ENCODE measurements around the gene PHACTR2. TPM values are rescaled to one million over a fixed set of nuclear protein-coding genes. Genes with fewer than 3 reads are reported as not detected.

Gene PHACTR2
- total RNA-seq, 8 experiments from 2014 or later, result 1.5 to 38.0 (median 10.3) TPM

DNA sequence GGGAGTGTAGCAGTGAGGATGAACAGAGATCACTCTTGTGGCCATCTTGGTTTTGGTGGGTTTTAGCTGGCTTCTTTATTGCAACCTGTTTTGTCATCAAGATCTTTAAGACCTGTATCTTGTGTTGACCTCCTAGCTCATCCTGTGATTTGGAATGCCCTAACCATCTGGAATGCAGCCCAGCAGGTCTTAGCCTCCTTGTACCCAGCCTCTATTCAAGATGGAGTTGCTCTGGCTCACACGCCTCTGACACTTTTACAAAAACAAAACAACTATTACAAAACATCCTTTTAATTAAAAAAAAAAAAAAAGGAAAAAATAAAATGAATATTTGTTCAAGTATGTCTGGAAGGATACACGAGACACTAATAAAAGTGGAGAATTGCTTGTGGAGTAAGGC, 62.4 kb downstream of the PHACTR2 start:
- 86 to 100% (median 94%) methylated on average over 1 to 2 of the region's 2 CpGs; no CpG with 5 or more reads in 1 of the 10 experiments for WGBS, 10 experiments
- Histone ChIP-seq H3K27ac (no peak overlapping the region), H3K4me1 (replicated peaks in 1 of 2) (peaks cover 12 to 19% of the 10 kb centered on the region in 2 donors), H3K4me3 (no peak overlapping the region)
- in situ Hi-C loops (cut with MboI; ENCODE audit: low pct_unique_long_range_greater_than_20kb in 2 of 9, low sequenced_read_pairs in 9 of 9, unreplicated experiment in 9 of 9), result no loop called here
- ATAC-seq (replicated peaks in 6 of 8), result no peak

- in situ Hi-C loops (cut with MboI; ENCODE audit: low pct_unique_long_range_greater_than_20kb in 2 of 9, low sequenced_read_pairs in 9 of 9, unreplicated experiment in 9 of 9), result no loop called here
- H3K27ac ChIP-seq, result no peak overlapping the region
- no peak overlapping the region for H3K4me3 ChIP-seq
- WGBS, 10 experiments, result 0 to 100% (median 100%) methylated on average over 1 to 3 of the region's 3 CpGs; no CpG with 5 or more reads in 1 of the 10 experiments
- no peak for ATAC-seq (replicated peaks in 6 of 8)
- peaks cover 20 to 30% of the 10 kb centered on the region in 2 donors for H3K4me1 ChIP-seq (replicated peaks in 1 of 2)
These were observed 63.7 kb downstream of the PHACTR2 start for GRCh38 chr6:143741480-143741879.

DNA sequence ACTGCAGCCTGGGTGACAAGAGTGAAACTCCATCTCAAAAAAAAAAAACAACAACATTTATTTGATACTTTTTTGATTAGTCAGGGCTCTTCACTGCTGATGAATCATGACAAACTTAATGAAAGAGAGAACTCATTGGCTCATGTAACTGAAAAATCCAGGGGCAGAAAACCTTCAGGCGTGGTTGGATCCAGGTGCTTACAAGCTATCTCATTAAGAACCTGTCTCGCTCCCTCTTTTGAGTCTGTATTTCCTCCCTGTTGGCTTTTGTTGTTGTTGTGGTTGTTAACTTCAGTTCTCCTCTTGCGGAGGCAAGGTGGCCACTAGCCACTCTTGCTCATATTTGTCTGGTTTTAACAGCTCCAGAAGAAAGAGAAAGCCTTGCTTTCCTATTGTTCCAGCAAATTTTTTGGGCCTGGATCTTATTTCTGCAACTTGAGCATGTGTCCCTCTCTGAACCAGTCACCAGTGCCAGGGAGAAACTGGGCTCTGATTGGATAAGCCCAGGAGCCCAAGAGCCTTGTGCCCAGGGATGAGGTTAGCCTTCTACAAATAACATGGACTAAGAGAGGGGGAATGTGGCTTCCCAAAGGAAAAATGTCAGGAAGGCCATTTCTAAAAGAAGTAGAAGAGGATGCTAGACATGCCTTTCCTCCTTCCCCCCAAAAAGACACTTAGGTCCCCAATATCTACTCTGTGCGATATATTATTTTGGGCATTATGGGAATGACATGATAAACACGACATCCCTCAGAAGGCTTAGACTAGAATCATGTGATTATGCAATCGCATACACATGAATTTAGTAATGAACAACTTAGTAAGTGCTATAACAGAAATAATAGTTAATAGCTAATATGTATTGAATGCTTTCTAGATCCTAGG, 64.5 kb downstream of the PHACTR2 start:
- in situ Hi-C loops (cut with MboI; ENCODE audit: low pct_unique_long_range_greater_than_20kb in 2 of 9, low sequenced_read_pairs in 9 of 9, unreplicated experiment in 9 of 9), result no loop called here
- no peak for ATAC-seq (replicated peaks in 6 of 8)
- 40 to 100% (median 96%) methylated on average over 2 to 6 of the region's 6 CpGs; no CpG with 5 or more reads in 1 of the 10 experiments for WGBS, 10 experiments
- Histone ChIP-seq H3K4me3 (no peak overlapping the region), H3K4me1 (replicated peaks in 1 of 2) (peaks cover 20 to 34% of the 10 kb centered on the region in 2 donors), H3K27ac (no peak overlapping the region)

DNA sequence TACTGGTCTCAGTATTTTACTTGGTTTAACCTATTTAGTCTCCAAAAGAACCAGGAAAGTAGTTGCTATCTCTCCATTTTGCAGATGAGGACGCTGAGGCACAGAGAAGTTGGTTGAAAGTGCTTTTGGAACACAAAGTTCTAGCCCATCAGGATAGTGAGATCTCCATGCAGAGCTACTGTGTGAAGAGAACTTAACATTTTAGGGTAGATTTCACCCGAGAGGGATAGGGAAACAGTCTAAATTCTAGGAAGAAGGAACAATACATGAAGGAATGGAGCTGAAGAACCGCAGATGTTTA, 65.1 kb downstream of the PHACTR2 start:
- in situ Hi-C loops (cut with MboI; ENCODE audit: low pct_unique_long_range_greater_than_20kb in 2 of 9, low sequenced_read_pairs in 9 of 9, unreplicated experiment in 9 of 9), result no loop called here
- 0 to 100% (median 79%) methylated on average over 1 to 3 of the region's 3 CpGs for WGBS, 10 experiments
- ATAC-seq (replicated peaks in 6 of 8), result no peak
- Histone ChIP-seq H3K4me1 (replicated peaks in 1 of 2) (peaks cover 20 to 34% of the 10 kb centered on the region in 2 donors), H3K4me3 (no peak overlapping the region), H3K27ac (no peak overlapping the region)

GRCh38 chr6:143743301-143744166, 65.8 kb downstream of the PHACTR2 start:
- 14 to 93% (median 66%) methylated on average over 3 to 12 of the region's 12 CpGs; no CpG with 5 or more reads in 1 of the 10 experiments for WGBS, 10 experiments
- in situ Hi-C loops (cut with MboI; ENCODE audit: low pct_unique_long_range_greater_than_20kb in 2 of 9, low sequenced_read_pairs in 9 of 9, unreplicated experiment in 9 of 9), result no loop called here
- Histone ChIP-seq H3K4me1 (replicated peaks in 1 of 2) (peaks cover 20 to 34% of the 10 kb centered on the region in 2 donors), H3K27ac (no peak overlapping the region), H3K4me3 (no peak overlapping the region)
- ATAC-seq (replicated peaks in 6 of 8), result peak in 7 of 8 experiments; percentile 8 to 63 (median 33)

- WGBS, 10 experiments, result 33 to 100% (median 71%) methylated on average over 1 to 7 of the region's 8 CpGs; no CpG with 5 or more reads in 1 of the 10 experiments
- Histone ChIP-seq H3K27ac (no peak overlapping the region), H3K4me3 (no peak overlapping the region), H3K4me1 (replicated peaks in 1 of 2) (peaks cover 20 to 34% of the 10 kb centered on the region in 2 donors)
- in situ Hi-C loops (cut with MboI; ENCODE audit: low pct_unique_long_range_greater_than_20kb in 2 of 9, low sequenced_read_pairs in 9 of 9, unreplicated experiment in 9 of 9), result no loop called here
- ATAC-seq (replicated peaks in 6 of 8), result peak in 3 of 8 experiments; percentile 2 to 50 (median 5)
These were observed 66.9 kb downstream of the PHACTR2 start for GRCh38 chr6:143744551-143745165.

DNA sequence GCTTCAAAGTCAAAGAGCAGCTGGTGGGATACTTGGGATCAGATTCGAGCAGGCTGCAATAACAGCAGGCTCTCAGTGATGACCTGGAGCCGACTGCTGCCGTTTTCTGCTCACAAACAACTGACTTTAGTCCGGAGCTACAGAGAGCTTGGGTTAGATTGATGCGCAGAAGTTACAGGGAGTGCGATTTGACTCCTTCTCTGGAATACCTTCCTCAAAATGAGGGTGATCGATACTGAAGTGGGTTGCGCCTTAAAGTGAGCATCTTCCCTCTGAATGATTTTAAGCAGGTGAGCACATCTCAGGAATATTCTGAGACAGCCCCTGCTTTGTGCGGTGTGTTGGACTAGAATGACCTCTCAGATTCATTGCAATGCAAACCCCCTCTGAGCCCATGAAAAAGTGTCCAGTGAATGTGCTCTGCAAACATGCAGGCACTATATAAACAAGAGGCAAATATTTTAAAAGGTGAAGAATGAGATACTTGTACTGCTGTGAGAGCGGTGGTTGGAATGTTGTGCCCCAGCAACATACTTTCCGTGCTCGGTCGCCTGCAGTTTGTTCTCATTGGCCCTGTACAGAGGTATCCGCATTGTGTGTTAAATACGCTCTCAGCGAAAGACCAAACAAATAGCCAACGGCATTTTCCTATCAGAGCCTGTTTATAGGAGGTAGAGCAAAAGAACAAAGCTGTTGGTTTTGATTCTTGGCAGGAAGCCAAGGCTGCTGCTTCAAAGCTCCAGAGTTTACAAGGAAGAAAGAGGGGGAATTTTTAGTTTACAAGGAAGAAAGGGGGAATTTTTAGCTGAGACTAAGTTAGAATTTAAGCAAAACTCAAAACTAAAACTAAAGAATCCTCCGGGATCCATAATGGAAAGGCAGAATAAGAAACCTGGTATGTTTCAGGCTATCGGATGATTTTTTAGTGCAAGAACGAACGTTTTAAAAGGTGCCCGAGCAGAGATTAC, 67.7 kb downstream of the PHACTR2 start:
- peaks cover 20 to 34% of the 10 kb centered on the region in 2 donors for H3K4me1 ChIP-seq (replicated peaks in 1 of 2)
- peak in 6 of 8 experiments; percentile 22 to 89 (median 82) for ATAC-seq (replicated peaks in 6 of 8)
- peak overlapping the region in 3 of 5 donors; percentile 1 to 16 (median 8) for H3K4me3 ChIP-seq
- H3K27ac ChIP-seq, result no peak overlapping the region
- in situ Hi-C loops (cut with MboI; ENCODE audit: low pct_unique_long_range_greater_than_20kb in 2 of 9, low sequenced_read_pairs in 9 of 9, unreplicated experiment in 9 of 9), result no loop called here
- 12 to 79% (median 31%) methylated on average over 1 to 16 of the region's 22 CpGs for WGBS, 10 experiments

DNA sequence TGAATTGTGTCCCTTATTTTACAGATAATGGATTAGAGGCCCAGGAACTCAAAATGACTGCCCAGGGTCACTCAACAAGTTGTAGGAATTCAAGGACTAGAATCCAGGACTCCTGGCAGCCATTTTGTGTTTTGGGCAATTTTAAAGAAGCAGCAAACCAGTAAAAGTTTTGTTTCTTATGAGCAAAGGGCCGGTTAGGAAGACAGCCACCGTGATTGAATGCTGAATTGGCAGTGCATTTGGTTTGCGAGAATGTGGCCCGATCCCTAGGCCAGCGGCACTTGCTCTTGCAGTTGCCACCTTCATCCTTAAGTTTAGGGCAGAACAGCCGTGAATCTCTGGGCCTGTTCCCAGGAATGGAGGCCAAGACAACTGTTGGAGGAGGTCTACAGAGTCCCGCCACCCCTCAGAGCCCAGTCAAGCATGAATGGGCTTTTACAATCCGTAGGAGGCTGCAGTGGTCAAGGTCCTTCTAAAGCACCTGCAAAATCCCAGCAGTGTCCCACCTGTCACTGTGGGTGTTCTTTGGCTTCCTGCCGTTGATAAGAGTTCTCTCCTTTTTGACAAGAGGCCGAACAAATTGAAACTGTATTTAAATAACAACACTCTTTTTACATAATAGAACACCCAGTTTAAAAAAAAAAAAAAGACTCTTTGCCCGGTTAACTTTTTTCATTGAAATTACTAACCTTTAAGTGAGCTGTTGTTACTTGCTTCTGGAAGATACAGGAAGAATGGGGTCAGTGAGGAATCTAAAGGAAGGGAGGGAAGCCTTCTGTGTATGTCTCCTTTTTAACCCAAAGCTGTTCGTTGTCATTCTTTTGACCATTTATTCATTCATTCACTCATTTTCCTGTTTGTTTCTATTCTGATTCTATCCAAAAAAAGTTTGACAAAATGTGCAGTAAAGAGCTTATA, 68.7 kb downstream of the PHACTR2 start:
- Histone ChIP-seq H3K4me1 (replicated peaks in 1 of 2) (peaks cover 26 to 42% of the 10 kb centered on the region in 2 donors), H3K27ac (no peak overlapping the region), H3K4me3 (no peak overlapping the region)
- WGBS, 10 experiments, result 13 to 95% (median 48%) methylated on average over 2 to 11 of the region's 12 CpGs
- ATAC-seq (replicated peaks in 6 of 8), result no peak
- in situ Hi-C loops (cut with MboI; ENCODE audit: low pct_unique_long_range_greater_than_20kb in 2 of 9, low sequenced_read_pairs in 9 of 9, unreplicated experiment in 9 of 9), result no loop called here

DNA sequence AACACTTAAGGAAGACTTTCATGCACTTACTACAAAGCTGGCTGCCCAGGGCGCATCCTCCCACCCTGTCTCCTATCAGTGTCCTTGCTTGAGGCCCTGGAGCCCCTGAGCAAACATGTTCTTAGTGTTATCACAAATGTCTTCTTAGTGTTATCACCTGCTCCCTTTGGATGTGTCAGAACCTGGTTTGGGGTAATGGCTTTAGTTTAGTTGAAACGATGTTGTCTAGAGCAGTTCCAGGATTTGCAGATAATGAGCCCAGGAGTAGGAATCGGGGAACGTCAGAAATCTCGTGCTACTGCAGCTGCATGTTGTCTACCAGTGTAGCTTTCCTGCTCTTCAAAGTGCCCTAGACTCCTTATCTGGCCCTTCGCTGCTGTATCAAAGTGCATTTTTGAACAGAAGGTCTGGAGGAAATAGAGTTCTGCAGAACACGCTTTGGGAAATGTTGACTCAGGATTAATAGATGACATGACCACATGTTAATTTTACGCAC, 69.6 kb downstream of the PHACTR2 start:
- Histone ChIP-seq H3K4me3 (no peak overlapping the region), H3K27ac (no peak overlapping the region), H3K4me1 (replicated peaks in 1 of 2) (peaks cover 26 to 42% of the 10 kb centered on the region in 2 donors)
- 66 to 100% (median 92%) methylated on average over 1 to 8 of the region's 8 CpGs for WGBS, 10 experiments
- in situ Hi-C loops (cut with MboI; ENCODE audit: low pct_unique_long_range_greater_than_20kb in 2 of 9, low sequenced_read_pairs in 9 of 9, unreplicated experiment in 9 of 9), result no loop called here
- no peak for ATAC-seq (replicated peaks in 6 of 8)

DNA sequence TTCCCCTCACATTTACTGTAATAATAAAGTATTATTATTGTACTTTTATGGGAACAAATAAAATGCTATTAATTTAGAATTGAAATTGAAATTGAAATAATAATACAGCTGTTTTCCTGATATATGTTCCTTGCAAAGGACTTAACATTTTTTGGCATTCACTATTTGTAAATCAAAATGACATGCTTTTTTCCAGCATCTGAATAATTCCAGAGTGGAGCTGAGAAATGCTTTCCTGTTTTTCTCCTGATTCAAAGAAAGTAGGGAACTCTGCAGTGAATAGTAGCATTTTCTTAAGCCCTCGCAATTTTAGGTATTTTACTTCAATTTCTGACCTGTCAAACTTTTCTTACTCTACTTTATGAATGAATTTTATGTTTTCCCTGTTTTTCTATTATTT, 72.1 kb downstream of the PHACTR2 start:
- H3K4me1 ChIP-seq (replicated peaks in 1 of 2), result peaks cover 17 to 27% of the 10 kb centered on the region in 2 donors
- ATAC-seq (replicated peaks in 6 of 8), result no peak
- H3K4me3 ChIP-seq, result no peak overlapping the region
- in situ Hi-C loops (cut with MboI; ENCODE audit: low pct_unique_long_range_greater_than_20kb in 2 of 9, low sequenced_read_pairs in 9 of 9, unreplicated experiment in 9 of 9), result no loop called here
- no peak overlapping the region for H3K27ac ChIP-seq
- WGBS, 10 experiments, result 75 to 100% (median 92%) methylated on average over 1 of the region's 1 CpG; no CpG with 5 or more reads in 1 of the 10 experiments

DNA sequence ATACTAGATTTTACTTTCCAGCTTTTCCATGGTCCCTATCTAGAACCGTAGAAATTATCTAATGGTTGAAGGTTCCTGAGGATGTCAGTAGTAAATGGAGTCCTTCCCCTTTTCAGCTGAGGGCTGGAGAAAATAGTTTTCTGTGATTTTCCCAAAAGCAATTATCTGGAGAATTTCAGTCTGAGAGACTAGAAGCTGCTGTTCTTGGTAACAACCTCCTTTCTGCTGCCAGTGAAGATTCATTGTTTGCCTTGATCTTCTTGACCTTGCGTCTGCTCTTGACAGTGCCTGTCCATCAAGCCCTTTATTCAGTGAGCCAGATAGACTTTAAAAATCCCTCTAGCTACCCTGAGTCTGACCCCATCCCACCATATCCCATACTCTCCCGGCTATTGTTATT, 73.1 kb downstream of the PHACTR2 start:
- ATAC-seq (replicated peaks in 6 of 8), result no peak
- in situ Hi-C loops (cut with MboI; ENCODE audit: low pct_unique_long_range_greater_than_20kb in 2 of 9, low sequenced_read_pairs in 9 of 9, unreplicated experiment in 9 of 9), result no loop called here
- H3K27ac ChIP-seq, result no peak overlapping the region
- H3K4me1 ChIP-seq (replicated peaks in 1 of 2), result peaks cover 8 to 19% of the 10 kb centered on the region in 2 donors
- H3K4me3 ChIP-seq, result no peak overlapping the region
- WGBS, 10 experiments, result 0 to 100% (median 40%) methylated on average over 1 to 3 of the region's 3 CpGs; no CpG with 5 or more reads in 1 of the 10 experiments

Data from motor neuron (in vitro differentiated cells).